HG03565 (cell line): ENCODE measurements around the gene ANKRD62.

Experiments used
- ATAC-seq: cut with Tn5 transposase; IDR thresholded peaks from one replicate; pipeline ENCODE4 v1.9.1; 2021; ENCODE audit warnings: mild to moderate bottlenecking, moderate library complexity; ENCODE audit not compliant: unreplicated experiment

The ANKRD62 gene

GRCh38 chr18:12165038-12165768, 71.6 kb downstream of the ANKRD62 start:
- no peak for ATAC-seq
